HG03095 (cell line): ENCODE measurements around the gene TMEM240.
A peak's percentile ranks its signal among the peaks of the same experiment; 100 is the strongest.
"Not testable (repeated sequence)": the region's sequence is repeated elsewhere in the genome, so short reads cannot be mapped to it uniquely, and the experiment has no call there.

Source experiments
- ATAC-seq: cut with Tn5 transposase; IDR thresholded peaks from one replicate; pipeline ENCODE4 v1.9.1; 2021; ENCODE audit warnings: moderate library complexity; ENCODE audit not compliant: unreplicated experiment

The TMEM240 gene

DNA sequence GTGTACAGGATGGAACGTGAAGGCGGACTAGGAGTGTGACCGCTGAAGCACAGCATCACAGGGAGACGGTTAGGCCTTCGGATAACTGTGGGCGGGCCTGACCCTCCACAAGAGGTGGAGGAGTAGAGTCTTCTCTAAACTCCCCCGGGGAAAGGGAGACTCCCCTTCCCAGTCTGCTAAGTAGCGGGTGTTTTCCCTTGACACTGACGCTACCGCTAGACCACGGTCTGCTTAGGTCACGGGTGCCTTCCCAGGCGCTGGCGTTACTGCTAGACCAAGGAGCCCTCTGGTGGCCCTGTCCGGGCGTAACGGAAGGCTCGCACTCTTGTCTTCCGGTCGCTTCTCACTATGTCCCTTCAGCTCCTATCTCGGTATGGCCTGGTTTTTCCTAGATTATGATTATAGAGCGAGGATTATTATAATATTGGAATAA is 35.0 kb downstream of the TMEM240 start:
- ATAC-seq: peak; percentile 59

DNA sequence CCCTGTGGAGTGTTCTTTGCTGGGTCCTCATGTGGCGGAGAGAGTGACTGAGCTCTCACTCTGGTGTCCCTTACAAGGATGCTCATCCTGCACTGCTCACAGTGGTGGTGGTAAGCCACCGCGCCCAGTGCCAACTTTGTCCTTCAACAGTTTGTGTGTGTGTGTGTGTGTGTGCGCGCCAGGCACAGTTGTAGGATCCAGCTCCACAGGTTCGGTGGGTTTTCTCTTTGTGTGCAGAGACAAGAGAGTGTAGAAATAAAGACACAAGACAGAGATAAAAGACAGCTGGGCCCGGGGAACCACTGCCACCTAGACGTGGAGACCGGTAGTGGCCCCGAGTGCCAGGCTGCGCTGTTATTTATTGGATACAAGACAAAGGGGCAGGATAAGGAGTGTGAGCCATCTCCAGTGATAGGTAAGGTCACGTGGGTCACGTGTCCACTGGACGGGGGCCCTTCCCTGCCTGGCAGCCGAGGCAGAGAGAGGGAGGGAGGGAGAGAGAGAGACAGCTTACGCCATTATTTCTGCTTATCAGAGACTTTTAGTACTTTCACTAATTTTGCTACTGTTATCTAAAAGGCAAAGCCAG is 35.6 kb downstream of the TMEM240 start:
- ATAC-seq: not testable (repeated sequence)

DNA sequence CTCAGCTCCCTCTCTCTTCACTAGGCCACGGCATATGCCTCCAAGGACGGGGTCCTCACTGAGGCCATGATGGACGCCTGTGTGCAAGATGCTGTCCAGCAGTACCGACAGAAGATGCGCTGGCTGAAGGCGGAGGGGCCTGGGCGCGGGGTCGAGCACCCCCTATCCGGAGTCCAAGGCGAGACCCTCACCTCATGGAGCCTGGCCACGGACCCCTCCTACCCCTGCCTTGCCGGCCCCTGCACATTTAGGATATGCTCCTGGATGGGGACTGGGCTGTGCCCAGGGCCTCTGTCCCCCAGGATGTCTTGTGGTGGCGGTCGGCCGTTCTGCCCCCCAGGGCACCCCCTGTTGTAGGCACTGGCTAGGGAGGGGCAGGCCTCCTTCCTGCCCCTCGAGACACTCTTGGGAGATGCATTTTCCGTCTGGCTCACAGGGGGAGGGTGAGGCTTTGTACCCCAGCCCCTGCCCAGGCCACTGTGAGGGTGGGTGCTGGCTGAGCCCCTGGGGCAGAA is 44.9 kb downstream of the TMEM240 start:
- ATAC-seq: not testable (repeated sequence)

DNA sequence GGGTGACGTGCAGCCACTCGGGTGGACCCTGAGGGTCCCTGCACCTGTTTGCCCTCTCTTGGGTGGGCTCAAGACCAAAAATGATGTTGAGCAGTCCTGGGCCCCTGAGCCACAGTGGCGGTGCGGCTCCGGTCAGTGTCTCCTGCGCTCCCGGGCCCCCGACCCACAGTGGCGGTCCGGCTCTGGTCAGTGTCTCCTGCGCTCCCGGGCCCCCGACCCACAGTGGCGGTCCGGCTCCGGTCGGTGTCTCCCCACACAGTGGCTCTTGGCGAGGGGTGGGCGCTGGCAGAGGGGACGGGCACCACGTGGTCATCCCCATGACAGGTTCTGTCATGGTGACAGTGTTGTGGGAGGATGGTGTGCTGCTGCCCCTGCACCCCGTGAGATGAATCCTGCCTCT is 46.1 kb downstream of the TMEM240 start:
- not testable (repeated sequence) for ATAC-seq

DNA sequence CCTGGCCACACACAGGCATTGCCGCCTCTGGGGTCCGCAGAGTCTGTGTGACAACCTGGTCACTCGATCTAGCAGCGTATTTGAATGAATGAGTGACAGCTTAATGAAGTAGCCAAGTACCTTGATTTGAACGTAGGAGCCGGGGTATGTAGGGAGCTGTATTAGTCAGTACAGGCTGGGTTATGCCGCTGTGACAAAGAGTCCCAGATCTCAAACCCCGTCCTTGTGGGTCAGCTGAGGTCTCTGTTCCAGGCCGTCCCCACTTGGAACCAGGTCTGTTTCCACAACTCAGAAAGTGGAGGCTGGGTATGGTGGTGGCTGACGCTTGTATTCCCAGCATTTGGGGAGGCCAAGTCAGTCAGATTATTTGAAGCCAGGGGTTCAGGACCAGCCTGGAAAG is 48.8 kb downstream of the TMEM240 start:
- ATAC-seq: no peak

DNA sequence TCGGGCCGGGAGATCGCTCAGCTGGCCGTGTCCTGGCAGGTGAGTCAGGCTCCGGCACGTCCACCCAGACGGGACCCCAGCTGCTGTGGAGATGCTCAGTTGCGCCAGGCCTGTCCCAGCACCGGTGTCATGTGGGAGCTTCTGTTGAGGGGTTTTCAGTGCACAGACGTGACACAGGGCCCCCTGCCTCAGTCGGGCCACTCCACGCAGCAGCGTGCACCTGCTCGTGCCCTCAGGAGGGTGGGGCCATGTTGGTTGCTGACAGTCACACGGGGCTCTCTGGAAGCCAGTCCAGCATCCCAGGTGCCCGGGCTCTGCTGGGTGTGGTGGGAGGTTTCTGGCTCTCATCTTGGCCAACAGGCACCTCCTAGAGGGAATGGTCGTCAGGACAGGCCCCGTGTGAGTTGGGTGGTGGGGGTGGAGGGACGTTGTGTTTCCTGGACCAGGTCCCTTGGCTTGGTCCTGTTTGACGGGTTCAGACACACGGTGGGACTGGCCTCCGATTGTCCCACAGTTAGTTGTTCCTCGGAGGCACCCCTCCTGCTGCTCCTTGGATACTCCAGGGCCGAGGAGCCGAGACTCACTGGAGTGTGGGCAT is 49.7 kb downstream of the TMEM240 start:
- no peak for ATAC-seq

DNA sequence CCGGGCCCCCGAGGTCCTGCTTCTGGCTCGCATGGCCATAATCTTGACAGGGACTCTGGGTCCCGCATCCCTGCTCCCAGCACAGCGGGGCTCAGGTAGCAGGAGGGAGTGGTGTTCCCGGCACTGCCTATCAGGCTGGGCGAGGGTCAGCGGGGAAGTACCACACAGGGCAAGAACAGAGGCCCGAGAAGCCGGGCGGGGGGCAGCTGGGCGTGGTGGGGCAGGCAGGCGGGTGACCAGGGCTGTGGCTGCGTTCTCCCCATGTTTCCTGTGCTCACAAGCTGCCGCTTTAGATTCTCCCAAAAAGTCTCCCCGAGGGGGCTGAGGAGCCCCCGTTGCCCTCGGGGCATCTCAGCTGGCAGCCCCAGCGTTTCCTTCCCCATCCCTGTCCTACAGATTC is 50.6 kb downstream of the TMEM240 start:
- ATAC-seq: no peak

DNA sequence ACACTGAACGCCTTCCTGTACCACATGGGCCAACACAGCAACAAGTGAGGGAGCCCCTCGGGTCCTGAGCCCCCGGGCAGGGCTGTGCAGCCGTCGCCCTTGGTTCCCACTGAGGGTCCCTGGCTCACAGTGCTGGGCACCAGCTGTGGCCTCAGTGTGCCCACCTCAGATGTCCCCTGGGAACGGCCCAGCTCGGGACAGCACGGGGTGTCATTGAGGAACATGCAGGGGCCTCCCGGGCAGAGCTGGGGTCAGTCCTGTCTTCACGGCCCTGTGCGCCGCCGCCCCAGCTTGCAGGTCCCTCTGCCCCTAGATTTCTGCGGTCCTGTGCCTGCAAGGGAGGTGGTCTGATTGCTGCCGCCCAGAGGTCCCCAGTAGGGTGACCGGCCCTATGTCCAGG is 51.2 kb downstream of the TMEM240 start:
- no peak for ATAC-seq

DNA sequence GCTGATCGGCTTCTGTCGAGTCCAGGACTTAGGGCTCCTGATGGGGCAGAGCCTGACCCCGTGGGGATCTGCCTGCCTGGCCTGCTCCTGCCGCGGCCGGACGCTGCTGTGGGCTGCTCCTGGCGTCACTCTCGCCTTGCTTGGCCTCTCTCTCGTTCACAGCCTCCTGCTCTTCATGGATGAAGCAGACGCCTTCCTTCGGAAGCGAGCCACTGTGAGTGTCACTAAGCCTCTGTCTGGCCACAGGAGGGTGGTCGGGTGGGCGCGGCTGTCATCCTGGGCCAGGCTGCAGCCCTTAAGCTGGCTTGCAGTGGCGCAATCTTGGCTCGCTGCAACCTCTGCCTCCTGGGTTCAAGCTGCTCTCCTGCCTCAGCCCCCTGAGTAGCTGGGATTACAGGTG is 52.7 kb downstream of the TMEM240 start:
- no peak for ATAC-seq

DNA sequence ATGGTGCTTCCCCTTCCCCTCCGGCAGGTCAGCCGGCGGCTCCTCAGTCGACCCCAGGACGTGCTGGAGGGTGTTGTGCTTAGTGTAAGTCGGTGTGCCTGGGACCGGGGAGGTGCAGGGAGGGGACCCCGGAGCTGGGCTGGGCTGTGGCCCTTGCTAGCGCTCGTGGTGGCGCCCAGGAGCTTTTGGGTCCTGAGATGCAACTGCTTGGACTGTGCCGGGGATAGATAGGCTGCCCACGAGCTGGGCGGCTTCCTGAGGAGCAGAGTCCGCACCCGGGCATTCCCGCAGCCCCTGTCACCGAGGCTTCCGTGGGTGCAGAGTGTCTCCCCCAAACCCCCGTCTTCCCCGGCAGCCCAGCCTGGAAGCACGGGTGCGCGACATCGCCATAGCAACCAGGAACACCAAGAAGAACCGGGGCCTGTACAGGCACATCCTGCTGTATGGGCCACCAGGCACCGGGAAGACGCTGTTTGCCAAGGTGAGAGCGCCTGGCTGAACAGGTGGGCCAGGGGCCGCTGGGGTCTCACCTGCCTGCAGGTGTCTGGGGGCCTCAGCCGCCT is 54.6 kb downstream of the TMEM240 start:
- not testable (repeated sequence) for ATAC-seq

DNA sequence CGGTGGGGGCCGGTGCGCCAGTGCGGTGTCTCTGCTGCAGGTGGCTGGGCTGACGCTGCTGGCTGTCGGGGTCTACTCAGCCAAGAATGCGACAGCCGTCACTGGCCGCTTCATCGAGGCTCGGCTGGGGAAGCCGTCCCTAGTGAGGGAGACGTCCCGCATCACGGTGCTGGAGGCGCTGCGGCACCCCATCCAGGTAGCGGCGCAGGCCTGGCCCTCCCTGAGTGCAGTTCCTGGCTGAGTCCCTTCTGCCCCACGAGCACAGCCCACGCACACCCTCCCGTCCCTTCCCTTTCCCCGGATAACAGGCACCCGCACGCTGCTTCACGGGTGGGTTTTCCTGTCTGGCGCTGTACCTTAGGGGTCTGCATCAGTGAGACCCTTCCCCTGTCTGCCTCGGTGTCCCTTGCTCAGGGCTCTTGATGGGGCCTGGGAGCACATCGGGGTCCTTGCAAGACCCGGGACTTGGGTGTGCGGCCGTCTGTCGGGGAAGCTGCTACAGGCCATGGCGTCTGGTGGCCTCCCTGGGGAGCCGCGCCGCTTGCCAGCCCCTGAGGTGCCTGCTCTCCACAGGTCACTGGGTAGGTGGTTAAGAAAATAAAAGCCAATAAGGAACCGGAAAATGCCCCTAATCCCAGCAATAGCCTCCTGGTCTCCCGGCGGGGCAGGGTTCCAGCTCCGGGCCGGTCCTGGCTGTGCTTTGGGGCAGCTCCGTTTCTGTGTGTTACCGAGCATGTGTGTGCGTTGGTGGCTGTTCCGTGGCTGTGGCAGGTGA is 55.3 kb downstream of the TMEM240 start:
- not testable (repeated sequence) for ATAC-seq
